NOMO-1 (cell line): ENCODE data around the gene NDOR1.

Experiments
- DNase-seq, 2 experiments: peaks; one replicate each; lab custom pipeline; 2025; ENCODE audit not compliant: unreplicated experiment in 2 of 2; lab: John Stamatoyannopoulos, UW

NDOR1 gene

GRCh38 chr9:137219757-137220316, 14.3 kb downstream of the NDOR1 start:
- no peak for DNase-seq

GRCh38 chr9:137220317-137221094, 15.0 kb downstream of the NDOR1 start:
- DNase-seq, result no peak

GRCh38 chr9:137221095-137221505, 15.6 kb downstream of the NDOR1 start:
- no peak for DNase-seq

- no peak for DNase-seq
These were observed 16.1 kb downstream of the NDOR1 start for GRCh38 chr9:137221506-137222111.

GRCh38 chr9:137222190-137223077, 16.9 kb downstream of the NDOR1 start, which contains the start of gene RNF208:
Gene RNF208, minus strand, starts transcription at chr9:137222240. Its CDS starts 1,028 bp downstream, at chr9:137221212.
- no peak for DNase-seq

GRCh38 chr9:137223078-137223970, 17.8 kb downstream of the NDOR1 start:
- peak; percentile 99 to 100 for DNase-seq

GRCh38 chr9:137224830-137225694, 19.6 kb downstream of the NDOR1 start, which contains the start of gene CYSRT1:
Gene CYSRT1, plus strand, starts transcription at chr9:137225174. Its CDS starts 448 bp downstream, at chr9:137225622.
- DNase-seq, result peak in 1 of 2 experiments; percentile 29

- DNase-seq, result no peak
These were observed 20.3 kb downstream of the NDOR1 start for GRCh38 chr9:137225699-137226331.

- no peak for DNase-seq
These were observed 21.0 kb downstream of the NDOR1 start for GRCh38 chr9:137226338-137227053.

- peak; percentile 73 to 88 for DNase-seq
These were observed 21.8 kb downstream of the NDOR1 start, which contains the start of gene RNF224 for GRCh38 chr9:137227054-137227852. Gene RNF224, plus strand, starts transcription at chr9:137227502. Its CDS starts 834 bp downstream, at chr9:137228336.

- no peak for DNase-seq
These were observed 22.5 kb downstream of the NDOR1 start for GRCh38 chr9:137227853-137228505.

GRCh38 chr9:137228506-137228967, 23.0 kb downstream of the NDOR1 start:
- DNase-seq, result no peak

GRCh38 chr9:137228968-137229896, 23.7 kb downstream of the NDOR1 start:
- DNase-seq, result no peak

- no peak for DNase-seq
These were observed 24.6 kb downstream of the NDOR1 start for GRCh38 chr9:137229903-137230704.
